Mesodermal cell (in vitro differentiated cells): ENCODE results near the gene ABR. TPM values are rescaled to one million over a fixed set of nuclear protein-coding genes. Genes with fewer than 3 reads are reported as not detected.

Experiments used
- H3K27ac ChIP-seq: 2 replicates; pipeline ENCODE4 v1.7.0; 2013; ENCODE audit warnings: mild to moderate bottlenecking, low read depth, low read length, moderate library complexity; ENCODE audit not compliant: severe bottlenecking
- H3K36me3 ChIP-seq: 2 replicates; pipeline ENCODE4 v1.7.1; 2013; ENCODE audit warnings: mild to moderate bottlenecking, low read length, moderate library complexity; ENCODE audit not compliant: control insufficient read depth, insufficient read depth
- H3K4me1 ChIP-seq: one replicate; pipeline ENCODE4 v1.7.1; 2013; ENCODE audit warnings: mild to moderate bottlenecking, low read length; ENCODE audit not compliant: insufficient read depth, control insufficient read depth, poor library complexity, severe bottlenecking
- H3K4me3 ChIP-seq: 2 replicates; pipeline ENCODE4 v1.7.0; 2013; ENCODE audit warnings: low read length, control low read depth, mild to moderate bottlenecking; ENCODE audit not compliant: insufficient read depth, poor library complexity, severe bottlenecking; ENCODE audit errors: extremely low read depth
- H3K9me3 ChIP-seq: 2 replicates; pipeline ENCODE4 v1.7.1; 2013; ENCODE audit warnings: mild to moderate bottlenecking, low read length, moderate library complexity; ENCODE audit not compliant: control insufficient read depth
- WGBS, 2 experiments: methylation state at CpG; one replicate each; pipeline ENCODE4 v1.1.5; 2013; ENCODE audit warnings: missing lambda C conversion rate in 2 of 2; ENCODE audit not compliant: insufficient coverage in 2 of 2; 5-methylcytosine and 5-hydroxymethylcytosine counted together
- polyA plus RNA-seq, 2 experiments: library from polyadenylated mRNA; stranded (reverse); fragments of 50-300 nt; gene quantifications; one replicate each; pipeline ENCODE4 v1.2.3, GENCODE V29; 2013

Gene ABR
- polyA plus RNA-seq (2013, experiment 1 of 2) = 49.5 TPM
- polyA plus RNA-seq (2013, experiment 2 of 2) = 41.5 TPM

- WGBS, 2 experiments = 7 to 12% methylated on average over 33 to 67 of the region's 98 CpGs
These were observed at the start of gene ABR for GRCh38 chr17:1179818-1180742. ABR (minus strand) TSS chr17:1179981; CDS start chr17:1179727, 254 bp downstream.

GRCh38 chr17:1229349-1229899 lies 49.6 kb upstream of the ABR start:
- Histone ChIP-seq H3K4me3 (peak overlapping the region; percentile 16), H3K36me3 (no peaks in the 10 kb centered on the region), H3K4me1 (no peaks in the 10 kb centered on the region), H3K27ac (no peak overlapping the region), H3K9me3 (no peaks in the 10 kb centered on the region)
- WGBS, 2 experiments = 0 to 1% methylated on average over 49 to 53 of the region's 74 CpGs

More at GRCh38 chr17:1179818-1180742, at the start of gene ABR:
- no peaks in the 10 kb centered on the region for H3K36me3 ChIP-seq
- H3K27ac ChIP-seq = no peak within 1 kb of the TSS
- peak within 1 kb of the TSS; percentile 74 for H3K4me3 ChIP-seq
- H3K9me3 ChIP-seq = no peaks in the 10 kb centered on the region
- peaks cover 26% of the 10 kb centered on the region for H3K4me1 ChIP-seq

GRCh38 chr17:1228781-1229348 lies 49.1 kb upstream of the ABR start:
- WGBS, 2 experiments = 2% methylated on average over 68 to 69 of the region's 79 CpGs
- Histone ChIP-seq H3K27ac (no peak overlapping the region), H3K4me3 (no peak overlapping the region)

GRCh38 chr17:1227917-1228780 lies 48.4 kb upstream of the ABR start:
- Histone ChIP-seq H3K9me3 (no peaks in the 10 kb centered on the region), H3K4me3 (no peak overlapping the region), H3K36me3 (no peaks in the 10 kb centered on the region), H3K4me1 (no peaks in the 10 kb centered on the region), H3K27ac (no peak overlapping the region)
- WGBS, 2 experiments = 20 to 24% methylated on average over 34 to 46 of the region's 58 CpGs

More at GRCh38 chr17:1228781-1229348, 49.1 kb upstream of the ABR start:
- no peaks in the 10 kb centered on the region for H3K9me3 ChIP-seq
- no peaks in the 10 kb centered on the region for H3K4me1 ChIP-seq
- H3K36me3 ChIP-seq = no peaks in the 10 kb centered on the region

GRCh38 chr17:1227365-1227764 lies 47.6 kb upstream of the ABR start:
- Histone ChIP-seq H3K4me1 (no peaks in the 10 kb centered on the region), H3K36me3 (no peaks in the 10 kb centered on the region), H3K9me3 (no peaks in the 10 kb centered on the region), H3K4me3 (no peak overlapping the region), H3K27ac (no peak overlapping the region)
- 79 to 96% methylated on average over 4 to 5 of the region's 5 CpGs for WGBS, 2 experiments

- no peaks in the 10 kb centered on the region for H3K9me3 ChIP-seq
- H3K4me1 ChIP-seq = no peaks in the 10 kb centered on the region
- H3K27ac ChIP-seq = no peak overlapping the region
- 72 to 80% methylated on average over 3 of the region's 3 CpGs for WGBS, 2 experiments
- H3K4me3 ChIP-seq = no peak overlapping the region
- no peaks in the 10 kb centered on the region for H3K36me3 ChIP-seq
These were observed 46.5 kb upstream of the ABR start for GRCh38 chr17:1226308-1226707.

GRCh38 chr17:1224330-1224729 lies 44.5 kb upstream of the ABR start:
- no peak overlapping the region for H3K27ac ChIP-seq
- H3K4me3 ChIP-seq = no peak overlapping the region
- 89 to 91% methylated on average over 4 to 7 of the region's 7 CpGs for WGBS, 2 experiments
- no peaks in the 10 kb centered on the region for H3K36me3 ChIP-seq
- H3K4me1 ChIP-seq = no peaks in the 10 kb centered on the region
- H3K9me3 ChIP-seq = no peaks in the 10 kb centered on the region

- WGBS, 2 experiments = 81 to 85% methylated on average over 14 of the region's 14 CpGs
- H3K4me3 ChIP-seq = no peak overlapping the region
- H3K36me3 ChIP-seq = no peaks in the 10 kb centered on the region
- no peaks in the 10 kb centered on the region for H3K4me1 ChIP-seq
- H3K27ac ChIP-seq = no peak overlapping the region
- no peaks in the 10 kb centered on the region for H3K9me3 ChIP-seq
These were observed 43.9 kb upstream of the ABR start for GRCh38 chr17:1223662-1224061.

GRCh38 chr17:1222321-1222720 lies 42.5 kb upstream of the ABR start:
- H3K9me3 ChIP-seq = no peaks in the 10 kb centered on the region
- H3K27ac ChIP-seq = no peak overlapping the region
- 93 to 94% methylated on average over 3 to 7 of the region's 8 CpGs for WGBS, 2 experiments
- H3K4me1 ChIP-seq = no peaks in the 10 kb centered on the region
- H3K4me3 ChIP-seq = no peak overlapping the region
- no peaks in the 10 kb centered on the region for H3K36me3 ChIP-seq

- Histone ChIP-seq H3K36me3 (no peaks in the 10 kb centered on the region), H3K9me3 (no peaks in the 10 kb centered on the region), H3K27ac (no peak overlapping the region), H3K4me1 (no peaks in the 10 kb centered on the region), H3K4me3 (no peak overlapping the region)
- 53 to 71% methylated on average over 2 to 3 of the region's 7 CpGs for WGBS, 2 experiments
These were observed 41.4 kb upstream of the ABR start for GRCh38 chr17:1221209-1221608.
